ENCODE measurements around the gene MBD3L3. TPM values are rescaled to one million over a fixed set of nuclear protein-coding genes. Genes with fewer than 3 reads are reported as not detected.
A peak's percentile ranks its signal among the peaks of the same experiment; 100 is the strongest.
"Not testable (repeated sequence)": the region's sequence is repeated elsewhere in the genome, so short reads cannot be mapped to it uniquely, and the experiment has no call there.

MBD3L3 gene
- total and polyA plus RNA-seq, 4 donors: not detected

GRCh38 chr19:7068599-7068998 is 10.1 kb upstream of the MBD3L3 start:
- no peak overlapping the region for H3K4me3 ChIP-seq
- no peaks in the 10 kb centered on the region for H3K9me3 ChIP-seq (ENCODE audit: control insufficient read depth in 4 of 4, insufficient read depth in 3 of 4, low read length in 3 of 4)
- WGBS, 2 donors: 85 to 89% methylated on average over 6 of the region's 6 CpGs
- peak overlapping the region in 1 of 2 donors; percentile 39 for H3K27ac ChIP-seq (ENCODE audit: low read depth in 1 of 2, low read length in 1 of 2)
- H3K9ac ChIP-seq (ENCODE audit: insufficient read depth in 1 of 2, low read length in 2 of 2): no peak overlapping the region
- no peaks in the 10 kb centered on the region for H3K27me3 ChIP-seq (ENCODE audit: control insufficient read depth in 3 of 3, insufficient read depth in 3 of 3, low read length in 2 of 3)
- TF ChIP-seq CTCF (IDR thresholded peaks at IDR 0.05; ENCODE audit: control extremely low read depth, extremely low read depth): no peak
- DNase-seq: no peak
- peaks cover 0 to 8% (median 6%) of the 10 kb centered on the region in 5 donors for H3K4me1 ChIP-seq (ENCODE audit: control insufficient read depth in 5 of 5, insufficient read depth in 5 of 5, low read length in 5 of 5)
- peaks cover 10 to 19% (median 13%) of the 10 kb centered on the region in 4 donors for H3K36me3 ChIP-seq (ENCODE audit: control insufficient read depth in 4 of 4, insufficient read depth in 4 of 4, low read length in 4 of 4)
- ATAC-seq (ENCODE audit: insufficient read depth, low FRiP score): no peak

- Histone ChIP-seq H3K9me3 (ENCODE audit: control insufficient read depth in 4 of 4, insufficient read depth in 3 of 4, low read length in 3 of 4) (no peaks in the 10 kb centered on the region), H3K9ac (ENCODE audit: insufficient read depth in 1 of 2, low read length in 2 of 2) (no peak overlapping the region), H3K4me1 (ENCODE audit: control insufficient read depth in 5 of 5, insufficient read depth in 5 of 5, low read length in 5 of 5) (peaks cover 0 to 8% (median 6%) of the 10 kb centered on the region in 5 donors), H3K27me3 (ENCODE audit: control insufficient read depth in 3 of 3, insufficient read depth in 3 of 3, low read length in 2 of 3) (no peaks in the 10 kb centered on the region), H3K27ac (ENCODE audit: low read depth in 1 of 2, low read length in 1 of 2) (no peak overlapping the region), H3K4me3 (no peak overlapping the region), H3K36me3 (ENCODE audit: control insufficient read depth in 4 of 4, insufficient read depth in 4 of 4, low read length in 4 of 4) (peaks cover 6 to 13% (median 9%) of the 10 kb centered on the region in 4 donors)
- no peak for ATAC-seq (ENCODE audit: insufficient read depth, low FRiP score)
- WGBS, 2 donors: 88 to 94% methylated on average over 2 of the region's 2 CpGs
- no peak for DNase-seq
- TF ChIP-seq CTCF (IDR thresholded peaks at IDR 0.05; ENCODE audit: control extremely low read depth, extremely low read depth): no peak
These were observed 9.2 kb upstream of the MBD3L3 start for GRCh38 chr19:7067716-7068115.

- H3K36me3 ChIP-seq (ENCODE audit: control insufficient read depth in 4 of 4, insufficient read depth in 4 of 4, low read length in 4 of 4); H3K9me3 ChIP-seq (ENCODE audit: control insufficient read depth in 4 of 4, insufficient read depth in 3 of 4, low read length in 3 of 4); H3K9ac ChIP-seq (ENCODE audit: insufficient read depth in 1 of 2, low read length in 2 of 2); ATAC-seq (ENCODE audit: insufficient read depth, low FRiP score); H3K27me3 ChIP-seq (ENCODE audit: control insufficient read depth in 3 of 3, insufficient read depth in 3 of 3, low read length in 2 of 3); H3K4me1 ChIP-seq (ENCODE audit: control insufficient read depth in 5 of 5, insufficient read depth in 5 of 5, low read length in 5 of 5); H3K27ac ChIP-seq (ENCODE audit: low read depth in 1 of 2, low read length in 1 of 2); H3K4me3 ChIP-seq: not testable (repeated sequence)
- 62 to 67% methylated on average over 13 of the region's 13 CpGs for WGBS, 2 donors
- peak in 1 of 3 donors; percentile 21 for DNase-seq
These were observed 8.6 kb upstream of the MBD3L3 start for GRCh38 chr19:7067122-7067521.

- no peaks in the 10 kb centered on the region for H3K36me3 ChIP-seq (ENCODE audit: control insufficient read depth in 4 of 4, insufficient read depth in 4 of 4, low read length in 4 of 4)
- no peaks in the 10 kb centered on the region for H3K27me3 ChIP-seq (ENCODE audit: control insufficient read depth in 3 of 3, insufficient read depth in 3 of 3, low read length in 2 of 3)
- no peaks in the 10 kb centered on the region for H3K4me1 ChIP-seq (ENCODE audit: control insufficient read depth in 5 of 5, insufficient read depth in 5 of 5, low read length in 5 of 5)
- H3K9ac ChIP-seq (ENCODE audit: insufficient read depth in 1 of 2, low read length in 2 of 2): no peak overlapping the region
- H3K4me3 ChIP-seq: no peak overlapping the region
- DNase-seq (no peak), ATAC-seq (ENCODE audit: insufficient read depth, low FRiP score) (no peak)
- H3K27ac ChIP-seq (ENCODE audit: low read depth in 1 of 2, low read length in 1 of 2): peak overlapping the region in 1 of 2 donors; percentile 9
- no peak for TF ChIP-seq CTCF (IDR thresholded peaks at IDR 0.05; ENCODE audit: control extremely low read depth, extremely low read depth)
- 91 to 92% methylated on average over 9 of the region's 9 CpGs for WGBS, 2 donors
- H3K9me3 ChIP-seq (ENCODE audit: control insufficient read depth in 4 of 4, insufficient read depth in 3 of 4, low read length in 3 of 4): no peaks in the 10 kb centered on the region
These were observed 5.4 kb upstream of the MBD3L3 start for GRCh38 chr19:7063764-7064418.
